ENCODE data around the gene ACOX1. TPM values are rescaled to one million over a fixed set of nuclear protein-coding genes. Genes with fewer than 3 reads are reported as not detected.
A peak's percentile ranks its signal among the peaks of the same experiment; 100 is the strongest.

Gene ACOX1
- total and polyA plus RNA-seq, 2 of the 13 experiments (the other 11 are each of a cell fraction or from before 2014, with no cell fraction given): 86.4 to 120 TPM

DNA sequence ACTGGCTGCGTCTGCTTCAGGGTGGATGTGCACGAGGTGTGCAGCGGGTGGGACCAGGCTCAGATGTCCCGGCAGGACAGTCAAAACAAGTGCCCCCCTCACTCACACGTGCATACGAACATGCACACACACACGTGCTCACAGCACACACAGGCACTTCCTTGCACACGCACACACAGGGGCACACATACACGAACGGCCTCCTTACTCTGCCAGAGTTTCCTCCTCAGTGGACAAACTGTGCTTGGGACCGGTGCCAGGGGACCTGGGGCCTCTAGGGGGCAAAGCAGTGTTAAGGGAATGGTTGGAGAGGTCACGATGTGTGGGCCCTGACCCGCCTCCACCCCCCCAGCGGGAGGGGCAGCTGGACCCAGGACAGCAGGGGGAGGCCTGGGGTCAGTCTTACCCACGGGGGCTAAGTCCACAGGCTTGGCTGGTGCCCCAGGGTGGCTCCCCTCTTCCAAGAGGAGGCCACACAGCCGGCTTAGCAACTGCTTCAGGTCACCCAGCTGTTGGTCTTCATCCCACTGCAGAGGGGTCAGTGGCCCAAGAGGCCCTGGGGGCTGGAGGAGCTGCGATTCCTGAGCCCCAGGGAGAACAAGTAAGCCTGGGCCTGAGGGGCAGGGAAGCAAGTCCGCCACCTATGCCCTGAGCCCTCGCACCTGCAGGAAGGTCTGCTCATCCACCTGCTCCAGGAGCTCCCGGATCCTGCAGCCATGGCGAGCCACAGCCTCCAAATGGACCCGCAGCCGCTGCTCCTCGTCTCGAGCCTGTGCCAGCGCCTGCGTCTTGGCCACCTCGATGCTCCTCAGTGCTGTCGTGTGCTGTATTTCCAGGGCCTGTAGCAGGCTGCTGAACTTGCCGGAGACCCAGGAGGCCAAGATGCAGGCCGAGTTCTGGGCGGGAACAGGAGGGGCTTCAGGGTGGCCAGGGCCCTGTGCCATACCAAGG, 87.1 kb downstream of the ACOX1 start (continued):
- TF ChIP-seq, protein P1, sequence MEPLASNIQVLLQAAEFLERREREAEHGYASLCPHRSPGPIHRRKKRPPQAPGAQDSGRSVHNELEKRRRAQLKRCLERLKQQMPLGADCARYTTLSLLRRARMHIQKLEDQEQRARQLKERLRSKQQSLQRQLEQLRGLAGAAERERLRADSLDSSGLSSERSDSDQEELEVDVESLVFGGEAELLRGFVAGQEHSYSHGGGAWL (CRISPR knock-in tag; IDR thresholded peaks at IDR 0.05): peak; percentile 23; the same call in 1 of the 2 replicates
- TF ChIP-seq, protein P2, sequence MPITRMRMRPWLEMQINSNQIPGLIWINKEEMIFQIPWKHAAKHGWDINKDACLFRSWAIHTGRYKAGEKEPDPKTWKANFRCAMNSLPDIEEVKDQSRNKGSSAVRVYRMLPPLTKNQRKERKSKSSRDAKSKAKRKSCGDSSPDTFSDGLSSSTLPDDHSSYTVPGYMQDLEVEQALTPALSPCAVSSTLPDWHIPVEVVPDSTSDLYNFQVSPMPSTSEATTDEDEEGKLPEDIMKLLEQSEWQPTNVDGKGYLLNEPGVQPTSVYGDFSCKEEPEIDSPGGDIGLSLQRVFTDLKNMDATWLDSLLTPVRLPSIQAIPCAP (CRISPR knock-in tag; IDR thresholded peaks at IDR 0.05; ENCODE audit: low read depth): no peak
- TF ChIP-seq ZNF652 (CRISPR knock-in tag; IDR thresholded peaks at IDR 0.05; ENCODE audit: borderline replicate concordance, low read depth): no peak
- TF ChIP-seq ZNF354B (CRISPR knock-in tag; IDR thresholded peaks at IDR 0.05): no peak; the same call in 1 of the 2 replicates
- peak; percentile 91 for TF ChIP-seq RXRA (CRISPR knock-in tag; IDR thresholded peaks at IDR 0.05)
- TF ChIP-seq, protein P3, sequence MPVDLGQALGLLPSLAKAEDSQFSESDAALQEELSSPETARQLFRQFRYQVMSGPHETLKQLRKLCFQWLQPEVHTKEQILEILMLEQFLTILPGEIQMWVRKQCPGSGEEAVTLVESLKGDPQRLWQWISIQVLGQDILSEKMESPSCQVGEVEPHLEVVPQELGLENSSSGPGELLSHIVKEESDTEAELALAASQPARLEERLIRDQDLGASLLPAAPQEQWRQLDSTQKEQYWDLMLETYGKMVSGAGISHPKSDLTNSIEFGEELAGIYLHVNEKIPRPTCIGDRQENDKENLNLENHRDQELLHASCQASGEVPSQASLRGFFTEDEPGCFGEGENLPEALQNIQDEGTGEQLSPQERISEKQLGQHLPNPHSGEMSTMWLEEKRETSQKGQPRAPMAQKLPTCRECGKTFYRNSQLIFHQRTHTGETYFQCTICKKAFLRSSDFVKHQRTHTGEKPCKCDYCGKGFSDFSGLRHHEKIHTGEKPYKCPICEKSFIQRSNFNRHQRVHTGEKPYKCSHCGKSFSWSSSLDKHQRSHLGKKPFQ (CRISPR knock-in tag; IDR thresholded peaks at IDR 0.05; ENCODE audit: insufficient replicate concordance): no peak
- no peak for TF ChIP-seq SP1 (IDR thresholded peaks at IDR 0.05)
- TF ChIP-seq SP1 (CRISPR knock-in tag; IDR thresholded peaks at IDR 0.05): peak; percentile 43
- no peak for TF ChIP-seq ZNF670 (CRISPR knock-in tag; IDR thresholded peaks at IDR 0.05; ENCODE audit: borderline replicate concordance)
- TF ChIP-seq ZNF550 (CRISPR knock-in tag; IDR thresholded peaks at IDR 0.05; ENCODE audit: borderline replicate concordance): no peak
- no peak for TF ChIP-seq ZNF17 (CRISPR knock-in tag; IDR thresholded peaks at IDR 0.05)
- TF ChIP-seq, protein P4, sequence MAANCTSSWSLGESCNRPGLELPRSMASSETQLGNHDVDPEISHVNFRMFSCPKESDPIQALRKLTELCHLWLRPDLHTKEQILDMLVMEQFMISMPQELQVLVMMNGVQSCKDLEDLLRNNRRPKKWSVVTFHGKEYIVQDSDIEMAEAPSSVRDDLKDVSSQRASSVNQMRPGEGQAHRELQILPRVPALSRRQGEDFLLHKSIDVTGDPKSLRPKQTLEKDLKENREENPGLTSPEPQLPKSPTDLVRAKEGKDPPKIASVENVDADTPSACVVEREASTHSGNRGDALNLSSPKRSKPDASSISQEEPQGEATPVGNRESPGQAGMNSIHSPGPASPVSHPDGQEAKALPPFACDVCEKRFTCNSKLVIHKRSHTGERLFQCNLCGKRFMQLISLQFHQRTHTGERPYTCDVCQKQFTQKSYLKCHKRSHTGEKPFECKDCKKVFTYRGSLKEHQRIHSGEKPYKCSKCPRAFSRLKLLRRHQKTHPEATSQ (CRISPR knock-in tag; IDR thresholded peaks at IDR 0.05; ENCODE audit: borderline replicate concordance): no peak
- peak in 1 of 2 experiments; percentile 82; a peak in 2 of 4 replicates for TF ChIP-seq KLF16 (CRISPR knock-in tag; IDR thresholded peaks at IDR 0.05)
- peak; percentile 81 for TF ChIP-seq HOXD1 (CRISPR knock-in tag; IDR thresholded peaks at IDR 0.05)
- TF ChIP-seq, protein P5, sequence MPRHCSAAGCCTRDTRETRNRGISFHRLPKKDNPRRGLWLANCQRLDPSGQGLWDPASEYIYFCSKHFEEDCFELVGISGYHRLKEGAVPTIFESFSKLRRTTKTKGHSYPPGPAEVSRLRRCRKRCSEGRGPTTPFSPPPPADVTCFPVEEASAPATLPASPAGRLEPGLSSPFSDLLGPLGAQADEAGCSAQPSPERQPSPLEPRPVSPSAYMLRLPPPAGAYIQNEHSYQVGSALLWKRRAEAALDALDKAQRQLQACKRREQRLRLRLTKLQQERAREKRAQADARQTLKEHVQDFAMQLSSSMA (CRISPR knock-in tag; IDR thresholded peaks at IDR 0.05): no peak
- TF ChIP-seq IRF2 (CRISPR knock-in tag; IDR thresholded peaks at IDR 0.05): peak; percentile 34; the same call in 1 of the 2 replicates
- TF ChIP-seq SUZ12 (IDR thresholded peaks at IDR 0.05; ENCODE audit: low read depth, low read length): no peak
- no peak for TF ChIP-seq SRF (IDR thresholded peaks at IDR 0.05; ENCODE audit: low read depth, low read length)
- TF ChIP-seq MBNL3 (CRISPR knock-in tag; conservative IDR thresholded peaks at IDR 0.05): no peak
- TF ChIP-seq MYC (CRISPR knock-in tag; IDR thresholded peaks at IDR 0.05; ENCODE audit: borderline replicate concordance): peak; percentile 72
- TF ChIP-seq, protein P6, sequence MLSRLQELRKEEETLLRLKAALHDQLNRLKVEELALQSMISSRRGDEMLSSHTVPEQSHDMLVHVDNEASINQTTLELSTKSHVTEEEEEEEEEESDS (CRISPR knock-in tag; IDR thresholded peaks at IDR 0.05; ENCODE audit: borderline replicate concordance): no peak
- peak; percentile 81; the same call in 1 of the 2 replicates for TF ChIP-seq ZNF451 (CRISPR knock-in tag; IDR thresholded peaks at IDR 0.05)
- no peak for TF ChIP-seq XBP1 (CRISPR knock-in tag; IDR thresholded peaks at IDR 0.05)
- no peak; the same call in 1 of the 2 replicates for TF ChIP-seq STAG1 (CRISPR knock-in tag; IDR thresholded peaks at IDR 0.05)
- TF ChIP-seq ZNF790 (CRISPR knock-in tag; IDR thresholded peaks at IDR 0.05; ENCODE audit: borderline replicate concordance): 0 out of 2 replicates have a peak, but pooled peaks have one; percentile 41
